ENCODE results near the gene MEIOB. TPM values are rescaled to one million over a fixed set of nuclear protein-coding genes. Genes with fewer than 3 reads are reported as not detected.
A peak's percentile ranks its signal among the peaks of the same experiment; 100 is the strongest.

MEIOB gene
- total RNA-seq, 1 donor from 2014 or later: not detected

GRCh38 chr16:1826691-1827573 is 45.0 kb downstream of the MEIOB start, which contains the start of the genes FAHD1 and HAGH:
FAHD1 (plus strand) TSS chr16:1827206; CDS start chr16:1827239, 33 bp downstream.
HAGH (minus strand) TSS chr16:1826825; CDS start chr16:1826787, 38 bp downstream.
- Mint-ChIP-seq H3K4me1 (ENCODE audit: low read depth) (peaks cover 26% of the 10 kb centered on the region), H3K9me3 (no peaks in the 10 kb centered on the region), H3K27ac (peak within 1 kb of the TSS; percentile 85), H3K36me3 (ENCODE audit: low read depth) (peaks cover 4% of the 10 kb centered on the region), H3K27me3 (ENCODE audit: insufficient read depth) (no peaks in the 10 kb centered on the region), H3K4me3 (peak within 1 kb of the TSS; percentile 92)
- intact Hi-C loops (cut with micrococcal nuclease): loop anchor here (1.0 to 2.0 kb wide), 7 partner anchors 28 to 215 kb away; partner anchors contain the start of genes CRAMP1, IFT140, MRPS34 and MSRB1
- DNase-seq (ENCODE audit: low spot score): peak; percentile 91

- peak; percentile 24 for DNase-seq (ENCODE audit: low spot score)
- H3K27ac Mint-ChIP-seq: peak overlapping the region; percentile 77
- intact Hi-C loops (cut with micrococcal nuclease): loop anchor here (1.0 to 2.0 kb wide), 5 partner anchors 29 to 214 kb away; partner anchors contain the start of genes CRAMP1, IFT140, MRPS34 and MSRB1
- peak overlapping the region; percentile 86 for H3K4me3 Mint-ChIP-seq
- peaks cover 26% of the 10 kb centered on the region for H3K4me1 Mint-ChIP-seq (ENCODE audit: low read depth)
- peaks cover 4% of the 10 kb centered on the region for H3K36me3 Mint-ChIP-seq (ENCODE audit: low read depth)
- no peaks in the 10 kb centered on the region for H3K9me3 Mint-ChIP-seq
- H3K27me3 Mint-ChIP-seq (ENCODE audit: insufficient read depth): no peaks in the 10 kb centered on the region
Observed at GRCh38 chr16:1825864-1826690, 45.9 kb downstream of the MEIOB start.

- DNase-seq (ENCODE audit: low spot score): no peak
- Mint-ChIP-seq H3K9me3 (no peaks in the 10 kb centered on the region), H3K36me3 (ENCODE audit: low read depth) (peaks cover 4% of the 10 kb centered on the region), H3K27me3 (ENCODE audit: insufficient read depth) (no peaks in the 10 kb centered on the region), H3K27ac (peak overlapping the region; percentile 77), H3K4me1 (ENCODE audit: low read depth) (peaks cover 26% of the 10 kb centered on the region), H3K4me3 (peak overlapping the region; percentile 86)
- intact Hi-C loops (cut with micrococcal nuclease): no loop called here
Observed at GRCh38 chr16:1825381-1825863, 46.5 kb downstream of the MEIOB start.

- no peak for DNase-seq (ENCODE audit: low spot score)
- peaks cover 19% of the 10 kb centered on the region for H3K4me1 Mint-ChIP-seq (ENCODE audit: low read depth)
- H3K4me3 Mint-ChIP-seq: peak overlapping the region; percentile 86
- H3K27ac Mint-ChIP-seq: no peak overlapping the region
- no peaks in the 10 kb centered on the region for H3K9me3 Mint-ChIP-seq
- intact Hi-C loops (cut with micrococcal nuclease): no loop called here
- no peaks in the 10 kb centered on the region for H3K27me3 Mint-ChIP-seq (ENCODE audit: insufficient read depth)
- peaks cover 4% of the 10 kb centered on the region for H3K36me3 Mint-ChIP-seq (ENCODE audit: low read depth)
Observed at GRCh38 chr16:1823821-1824220, 48.1 kb downstream of the MEIOB start.

DNA sequence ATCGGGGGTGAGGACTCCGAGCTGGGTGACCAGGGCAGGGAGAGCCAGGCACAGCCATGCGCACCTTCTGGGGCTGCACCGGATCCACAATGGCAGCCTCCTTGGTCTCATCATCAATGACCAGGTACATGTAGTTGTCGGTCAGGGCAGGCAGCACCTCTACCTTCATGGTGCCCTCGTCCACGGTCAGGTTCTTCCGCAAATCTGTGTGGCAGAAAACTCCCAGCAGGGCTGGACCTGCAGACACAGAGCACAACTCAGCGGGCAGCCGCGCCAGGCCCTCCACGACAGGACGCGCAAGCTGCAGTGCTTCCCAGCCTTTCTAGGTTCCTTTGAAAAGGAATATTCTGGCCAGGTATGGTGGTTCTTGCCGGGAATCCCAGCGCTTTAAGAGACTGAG is 49.2 kb downstream of the MEIOB start:
- H3K4me3 Mint-ChIP-seq: no peak overlapping the region
- H3K27me3 Mint-ChIP-seq (ENCODE audit: insufficient read depth): no peaks in the 10 kb centered on the region
- no peaks in the 10 kb centered on the region for H3K9me3 Mint-ChIP-seq
- H3K27ac Mint-ChIP-seq: no peak overlapping the region
- DNase-seq (ENCODE audit: low spot score): no peak
- peaks cover 4% of the 10 kb centered on the region for H3K36me3 Mint-ChIP-seq (ENCODE audit: low read depth)
- intact Hi-C loops (cut with micrococcal nuclease): no loop called here
- peaks cover 13% of the 10 kb centered on the region for H3K4me1 Mint-ChIP-seq (ENCODE audit: low read depth)

- Mint-ChIP-seq H3K9me3 (no peaks in the 10 kb centered on the region), H3K4me3 (no peak overlapping the region)
Observed at GRCh38 chr16:1821861-1822611, 49.9 kb downstream of the MEIOB start.

DNA sequence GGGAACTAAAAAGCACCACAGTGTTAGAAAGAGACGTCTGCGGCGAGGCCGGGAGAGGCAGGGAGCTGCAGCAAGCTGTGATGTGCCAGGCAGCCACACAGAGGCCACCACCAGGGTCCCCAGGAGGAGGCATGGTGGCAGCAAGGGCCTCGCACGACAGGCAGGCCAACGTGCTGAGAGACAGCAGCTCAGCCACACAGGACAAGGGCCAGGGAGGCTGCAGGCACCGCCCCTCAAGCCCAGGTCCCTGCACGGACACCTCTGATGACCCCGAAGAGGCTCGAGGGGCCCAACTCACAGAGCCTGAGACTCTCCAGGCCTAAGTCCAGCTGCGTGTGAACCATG is 51.0 kb downstream of the MEIOB start:
- Mint-ChIP-seq H3K4me1 (ENCODE audit: low read depth) (peaks cover 7% of the 10 kb centered on the region), H3K36me3 (ENCODE audit: low read depth) (peaks cover 2% of the 10 kb centered on the region), H3K27me3 (ENCODE audit: insufficient read depth) (no peaks in the 10 kb centered on the region), H3K9me3 (no peaks in the 10 kb centered on the region), H3K27ac (no peak overlapping the region), H3K4me3 (no peak overlapping the region)
- intact Hi-C loops (cut with micrococcal nuclease): no loop called here
- no peak for DNase-seq (ENCODE audit: low spot score)

More at GRCh38 chr16:1821861-1822611, 49.9 kb downstream of the MEIOB start:
- peaks cover 7% of the 10 kb centered on the region for H3K4me1 Mint-ChIP-seq (ENCODE audit: low read depth)
- DNase-seq (ENCODE audit: low spot score): no peak
- no peak overlapping the region for H3K27ac Mint-ChIP-seq
- no peaks in the 10 kb centered on the region for H3K27me3 Mint-ChIP-seq (ENCODE audit: insufficient read depth)
- peaks cover 2% of the 10 kb centered on the region for H3K36me3 Mint-ChIP-seq (ENCODE audit: low read depth)
- intact Hi-C loops (cut with micrococcal nuclease): no loop called here

DNA sequence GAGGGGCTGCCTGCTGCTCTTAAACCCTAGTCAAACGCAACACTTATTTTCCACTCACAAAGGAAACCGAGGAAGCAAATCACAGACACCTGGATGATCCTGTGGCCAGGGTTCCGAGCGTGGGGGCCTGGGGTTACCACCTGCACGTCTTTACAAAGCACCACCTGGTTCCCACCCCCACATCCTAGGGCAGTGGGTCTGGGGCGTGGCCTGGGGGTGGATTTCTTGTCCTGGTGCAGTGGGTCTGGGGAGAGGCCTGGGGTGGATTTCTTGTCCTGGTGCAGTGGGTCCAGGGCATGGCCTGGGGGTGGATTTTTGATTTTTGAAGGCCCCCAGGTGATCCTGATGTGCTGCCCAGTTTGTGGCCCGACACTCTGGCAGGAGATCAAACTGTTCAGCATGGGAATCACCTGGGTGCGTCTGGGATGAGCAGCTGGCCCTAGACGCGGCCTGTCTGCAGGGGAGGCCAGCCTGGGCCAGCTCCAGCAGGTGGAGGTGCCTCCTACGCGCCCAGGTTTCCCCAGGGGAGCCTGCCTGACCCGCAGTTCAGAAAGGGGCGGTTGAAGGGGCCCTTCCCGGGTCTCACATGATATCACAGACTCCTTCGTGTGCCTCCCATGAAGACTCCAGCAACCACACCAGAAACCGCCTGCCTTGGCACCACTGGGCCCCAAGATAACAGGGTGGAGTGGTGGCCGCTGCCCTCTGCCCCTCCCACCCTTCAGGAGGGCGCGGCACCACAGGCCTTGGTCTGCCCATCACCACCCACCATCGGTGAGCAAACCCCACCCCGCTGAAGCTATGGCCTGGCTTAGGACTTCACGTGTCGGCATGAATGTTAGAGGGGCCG is 51.6 kb downstream of the MEIOB start:
- intact Hi-C loops (cut with micrococcal nuclease): no loop called here
- Mint-ChIP-seq H3K4me3 (no peak overlapping the region), H3K9me3 (no peaks in the 10 kb centered on the region), H3K4me1 (ENCODE audit: low read depth) (peaks cover 7% of the 10 kb centered on the region), H3K27ac (no peak overlapping the region), H3K36me3 (ENCODE audit: low read depth) (peaks cover 6% of the 10 kb centered on the region), H3K27me3 (ENCODE audit: insufficient read depth) (no peaks in the 10 kb centered on the region)
- no peak for DNase-seq (ENCODE audit: low spot score)

- DNase-seq (ENCODE audit: low spot score): no peak
- intact Hi-C loops (cut with micrococcal nuclease): no loop called here
- H3K4me1 Mint-ChIP-seq (ENCODE audit: low read depth): peaks cover 5% of the 10 kb centered on the region
- H3K27ac Mint-ChIP-seq: no peak overlapping the region
- peaks cover 11% of the 10 kb centered on the region for H3K36me3 Mint-ChIP-seq (ENCODE audit: low read depth)
- no peaks in the 10 kb centered on the region for H3K27me3 Mint-ChIP-seq (ENCODE audit: insufficient read depth)
- no peaks in the 10 kb centered on the region for H3K9me3 Mint-ChIP-seq
- no peak overlapping the region for H3K4me3 Mint-ChIP-seq
Observed at GRCh38 chr16:1819611-1820010, 52.4 kb downstream of the MEIOB start.

GRCh38 chr16:1818873-1819525 is 53.0 kb downstream of the MEIOB start:
- Mint-ChIP-seq H3K4me3 (no peak overlapping the region), H3K4me1 (ENCODE audit: low read depth) (no peaks in the 10 kb centered on the region), H3K27ac (no peak overlapping the region), H3K27me3 (ENCODE audit: insufficient read depth) (no peaks in the 10 kb centered on the region), H3K9me3 (no peaks in the 10 kb centered on the region), H3K36me3 (ENCODE audit: low read depth) (peaks cover 11% of the 10 kb centered on the region)
- DNase-seq (ENCODE audit: low spot score): no peak
- intact Hi-C loops (cut with micrococcal nuclease): no loop called here

DNA sequence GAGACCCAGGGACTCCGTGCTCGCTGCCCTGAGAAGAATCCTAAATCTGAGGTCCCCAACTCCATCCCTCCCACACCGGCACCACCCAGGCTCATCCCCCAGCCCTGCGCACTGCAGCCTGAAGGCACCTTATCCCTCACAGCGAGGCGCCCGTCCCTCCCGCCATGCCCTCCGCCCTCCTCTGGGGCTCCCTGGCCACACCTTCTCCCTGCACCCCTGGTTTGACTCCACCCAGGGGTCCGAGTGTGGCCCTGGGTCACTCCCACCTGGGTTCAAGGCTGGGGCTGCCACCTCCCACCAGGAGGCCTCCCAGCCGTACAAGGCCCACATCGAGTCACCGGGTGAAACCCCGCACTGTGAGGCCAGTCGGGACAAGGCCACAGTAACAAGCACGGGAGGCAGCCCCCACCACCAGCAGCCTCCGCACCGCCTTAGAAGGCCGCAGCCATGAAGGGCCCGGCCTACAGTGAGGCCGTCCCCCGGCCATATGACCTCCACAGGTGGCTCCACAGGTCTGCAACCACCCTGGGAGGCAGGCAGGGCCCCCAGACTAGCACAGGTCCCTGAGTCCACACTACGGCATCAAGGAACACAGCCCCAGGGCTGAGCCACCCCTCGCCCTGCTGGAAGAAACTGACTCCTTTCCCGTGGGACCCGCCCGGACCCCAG is 53.6 kb downstream of the MEIOB start:
- H3K36me3 Mint-ChIP-seq (ENCODE audit: low read depth): peaks cover 11% of the 10 kb centered on the region
- no peak overlapping the region for H3K27ac Mint-ChIP-seq
- no peak for DNase-seq (ENCODE audit: low spot score)
- intact Hi-C loops (cut with micrococcal nuclease): no loop called here
- no peak overlapping the region for H3K4me3 Mint-ChIP-seq
- peaks cover 3% of the 10 kb centered on the region for H3K4me1 Mint-ChIP-seq (ENCODE audit: low read depth)
- H3K9me3 Mint-ChIP-seq: no peaks in the 10 kb centered on the region
- H3K27me3 Mint-ChIP-seq (ENCODE audit: insufficient read depth): no peaks in the 10 kb centered on the region

All from activated T-helper 1 cell treated with anti-CD3 and anti-CD28 coated beads, Interleukin-12 subunit alpha, Interleukin-12 subunit beta, Interleukin-2, Interleukin-4 antibody, amounts not matched to agents 30 ng/mL and 10 ng/mL and 1 ng/mL, durations not matched to agents 14 hours and 24 hours and 36 hours (primary cell).